GM12878 (cell line): ENCODE measurements around the gene GRIA4. TPM values are rescaled to one million over a fixed set of nuclear protein-coding genes. Genes with fewer than 3 reads are reported as not detected.

Experiments used
- ATAC-seq: fragments of 200-7000 bp; cut with Tn5 transposase; 3 replicates; pipeline ENCODE4 v1.9.1; 2020; ENCODE audit warnings: mild to moderate bottlenecking, moderate library complexity
- BruUV-seq: library from RNA; stranded (reverse); fragments of 400-500 nt; replicated peaks from 2 replicates; lab custom pipeline; 2021; lab: Mats Ljungman, UMichigan
- CTCF ChIA-PET: fragments of 300-600 bp; sonication (Branson Sonifier 250); formaldehyde crosslinking; extraction: SDS; loops from one replicate; lab custom pipeline; 2021; ENCODE audit warnings: inconsistent platforms; lab: Yijun Ruan, JAX
- POLR2A ChIA-PET: fragments of 350-600 bp; formaldehyde crosslinking; extraction: SDS; loops from one replicate; lab custom pipeline; 2021; ENCODE audit warnings: inconsistent platforms; lab: Charles Lee
- RAD21 ChIA-PET: fragments of 300-600 bp; sonication (Branson Sonifier 250); formaldehyde crosslinking; loops from one replicate; lab custom pipeline; 2023; ENCODE audit warnings: antibody characterized with exemption; ENCODE audit not compliant: unreplicated experiment; lab: Charles Lee
- SMC1A ChIA-PET: fragments of 300-600 bp; sonication (Branson Sonifier 250); formaldehyde crosslinking; loops from one replicate; lab custom pipeline; 2023; ENCODE audit not compliant: unreplicated experiment, uncharacterized antibody; lab: Charles Lee
- DNase-seq: peaks from one replicate; pipeline ENCODE4 v3.0.0-alpha.2; 2011; ENCODE audit warnings: low read depth, low spot score
- FAIRE-seq: peaks from 3 replicates; lab custom pipeline; 2011; peaks lifted over from hg19 to GRCh38; lab: Jason Lieb, UNC
- H2AFZ ChIP-seq: 2 replicates; pipeline ENCODE4 v1.6.0; 2011; ENCODE audit warnings: low read depth, low read length, control low read depth; ENCODE audit not compliant: control insufficient read depth
- H3K27ac ChIP-seq: 2 replicates; pipeline ENCODE4 v1.5.1; 2011; ENCODE audit warnings: control low read depth; ENCODE audit not compliant: control insufficient read depth, insufficient read depth
- H3K27me3 ChIP-seq, 2 experiments: replicated peaks in 1 of 2; 2 replicates each; pipeline versions ENCODE4 v1.6.0 to v1.6.1; 2011; ENCODE audit warnings: low read length in 1 of 2; ENCODE audit not compliant: control insufficient read depth in 2 of 2, insufficient read depth in 2 of 2
- H3K36me3 ChIP-seq, 2 experiments: 2 replicates each; pipeline ENCODE4 v1.5.1; 2011; ENCODE audit warnings: low read length in 1 of 2; ENCODE audit not compliant: control insufficient read depth in 2 of 2, insufficient read depth in 2 of 2
- H3K4me1 ChIP-seq: 2 replicates; pipeline ENCODE4 v1.6.1; 2011; ENCODE audit warnings: mild to moderate bottlenecking, low read length, moderate library complexity, mixed read lengths; ENCODE audit not compliant: control insufficient read depth, insufficient read depth
- H3K4me2 ChIP-seq: 2 replicates; pipeline ENCODE4 v1.6.0; 2011; ENCODE audit warnings: control low read depth; ENCODE audit not compliant: control insufficient read depth, insufficient read depth
- H3K4me3 ChIP-seq: fragments of 200-600 bp; sonication (generic); 2 replicates; pipeline ENCODE4 v1.5.1; 2016
- H3K79me2 ChIP-seq: 2 replicates; pipeline ENCODE4 v1.6.0; 2011; ENCODE audit warnings: low read length; ENCODE audit not compliant: control insufficient read depth, insufficient read depth
- H3K9ac ChIP-seq: 2 replicates; pipeline ENCODE4 v1.8.0; 2011; ENCODE audit warnings: low read length, control low read depth, mixed read lengths; ENCODE audit not compliant: control insufficient read depth, insufficient read depth
- H3K9me3 ChIP-seq: replicated peaks from 3 replicates; pipeline ENCODE4 v1.5.1; 2011; ENCODE audit warnings: mild to moderate bottlenecking, low read length; ENCODE audit not compliant: control insufficient read depth, insufficient read depth
- H4K20me1 ChIP-seq: 2 replicates; pipeline ENCODE4 v1.6.0; 2011; ENCODE audit not compliant: control insufficient read depth, insufficient read depth
- BHLHE40 ChIP-seq, 2 experiments: fragments of 450-650 bp in 1 of 2; IDR thresholded peaks; 2 replicates each; pipeline ENCODE4 v1.6.1; 2011 to 2017; ENCODE audit warnings: low read depth in 2 of 2, borderline replicate concordance in 1 of 2, improper control_type of control experiment in 1 of 2, low read length in 1 of 2, mild to moderate bottlenecking in 1 of 2
- BRCA1 ChIP-seq: IDR thresholded peaks from 2 replicates; pipeline ENCODE4 v1.6.1; 2011; ENCODE audit warnings: low read depth, low read length, improper control_type of control experiment
- CHD1 ChIP-seq: IDR thresholded peaks from 2 replicates; pipeline ENCODE4 v1.6.1; 2012; ENCODE audit warnings: low read depth, low read length, improper control_type of control experiment
- PAX8 ChIP-seq: fragments of 450-650 bp; IDR thresholded peaks from 2 replicates; pipeline ENCODE4 v1.6.1; 2017; ENCODE audit warnings: mild to moderate bottlenecking, moderate library complexity
- SMC3 ChIP-seq: IDR thresholded peaks from 2 replicates; pipeline ENCODE4 v1.6.1; 2011; ENCODE audit warnings: low read length, improper control_type of control experiment, borderline replicate concordance
- TAF1 ChIP-seq: IDR thresholded peaks from 2 replicates; pipeline ENCODE4 v1.6.1; 2011; ENCODE audit warnings: mild to moderate bottlenecking, low read depth, low read length, borderline replicate concordance
- ZBED1 ChIP-seq: IDR thresholded peaks from 2 replicates; pipeline ENCODE4 v1.6.1; 2016; ENCODE audit warnings: borderline replicate concordance
- ZBTB40 ChIP-seq: fragments of 450-650 bp; IDR thresholded peaks from 2 replicates; pipeline ENCODE4 v1.6.1; 2016; ENCODE audit warnings: mild to moderate bottlenecking, moderate library complexity, borderline replicate concordance
- WGBS: methylation state at CpG from one replicate; pipeline ENCODE4 v1.1.6; 2016; ENCODE audit warnings: low lambda C conversion rate; ENCODE audit not compliant: insufficient replicate concordance, insufficient coverage; ENCODE audit errors: missing lambda C conversion rate; 5-methylcytosine and 5-hydroxymethylcytosine counted together
- in situ Hi-C: fragments of 300-500 bp; cut with MboI; formaldehyde crosslinking; loops from 9 replicates; pipeline ENCODE4 v1.14.3; 2018; ENCODE audit warnings: mixed read lengths
- intact Hi-C: fragments of 100-400 bp; cut with micrococcal nuclease; formaldehyde crosslinking; loops from one replicate; pipeline ENCODE4 v1.14.2; 2022; ENCODE audit not compliant: unreplicated experiment
- polyA plus RNA-seq, 11 experiments: library from polyadenylated mRNA; depleted of rRNA in 4 of 11; unstranded in 6 of 11; stranded (reverse) in 5 of 11; fragments of >200 nt; fragmentation: Nextera tagmentation in 4 of 11; fragmentation: Illumina TruSeq in 1 of 11; extraction: Ambion mirVana in 4 of 11; extraction: Trizol in 1 of 11; gene quantifications; 1 replicate in 1 of 11; 2 replicates in 10 of 11; pipeline versions ENCODE4 v1.2.1 to v1.2.3, GENCODE V29; 2011 to 2016; ENCODE audit warnings: inconsistent platforms in 2 of 11, missing spikeins in 2 of 11, low read depth in 1 of 11
- total RNA-seq, 4 experiments: library from RNA; depleted of rRNA in 3 of 4; stranded (reverse); fragments of >200 nt in 3 of 4; fragmentation: Illumina TruSeq in 1 of 4; extraction: Trizol in 1 of 4; gene quantifications; 2 replicates each; pipeline versions ENCODE4 v1.2.1 to v1.2.3, GENCODE V29; 2013 to 2021
- TF ChIP-seq, protein P1 (sequence below): fragments of 450-650 bp; formaldehyde crosslinking; IDR thresholded peaks from 2 replicates; pipeline ENCODE4 v1.4.0; 2020; ENCODE audit warnings: mild to moderate bottlenecking, moderate library complexity
- TF ChIP-seq, protein P2 (sequence below): IDR thresholded peaks from 2 replicates; pipeline ENCODE4 v1.6.1; 2012; ENCODE audit warnings: improper control_type of control experiment, low read depth, low read length; ENCODE audit not compliant: insufficient replicate concordance

Gene GRIA4
- total and polyA plus RNA-seq, 10 of the 15 experiments (the other 5 are each of a cell fraction or from before 2014, with no cell fraction given), result 0.04 TPM; not detected in 9

- no peaks in the 10 kb centered on the region for H3K4me1 ChIP-seq
- no peaks in the 10 kb centered on the region for H3K36me3 ChIP-seq
- H3K79me2 ChIP-seq, result no peaks in the 10 kb centered on the region
- H3K4me2 ChIP-seq, result no peak overlapping the region
- H3K9ac ChIP-seq, result no peak overlapping the region
- no peak overlapping the region for H2AFZ ChIP-seq
- ATAC-seq (no peak), FAIRE-seq (no peak), DNase-seq (no peak)
- H3K27me3 ChIP-seq, result no peaks in the 10 kb centered on the region
- no TSS peak for BruUV-seq
- H3K27ac ChIP-seq, result no peak overlapping the region
- H3K9me3 ChIP-seq, result no peaks in the 10 kb centered on the region
- ChIA-PET POLR2A (no interaction called here), RAD21 (no interaction called here), CTCF (no interaction called here), SMC1A (no interaction called here)
- WGBS, result 12% methylated on average over 2 of the region's 2 CpGs
- H3K4me3 ChIP-seq, result no peak overlapping the region
- H4K20me1 ChIP-seq, result no peaks in the 10 kb centered on the region
- intact Hi-C loops (no loop called here), in situ Hi-C loops (no loop called here)
- TF ChIP-seq, protein P1, sequence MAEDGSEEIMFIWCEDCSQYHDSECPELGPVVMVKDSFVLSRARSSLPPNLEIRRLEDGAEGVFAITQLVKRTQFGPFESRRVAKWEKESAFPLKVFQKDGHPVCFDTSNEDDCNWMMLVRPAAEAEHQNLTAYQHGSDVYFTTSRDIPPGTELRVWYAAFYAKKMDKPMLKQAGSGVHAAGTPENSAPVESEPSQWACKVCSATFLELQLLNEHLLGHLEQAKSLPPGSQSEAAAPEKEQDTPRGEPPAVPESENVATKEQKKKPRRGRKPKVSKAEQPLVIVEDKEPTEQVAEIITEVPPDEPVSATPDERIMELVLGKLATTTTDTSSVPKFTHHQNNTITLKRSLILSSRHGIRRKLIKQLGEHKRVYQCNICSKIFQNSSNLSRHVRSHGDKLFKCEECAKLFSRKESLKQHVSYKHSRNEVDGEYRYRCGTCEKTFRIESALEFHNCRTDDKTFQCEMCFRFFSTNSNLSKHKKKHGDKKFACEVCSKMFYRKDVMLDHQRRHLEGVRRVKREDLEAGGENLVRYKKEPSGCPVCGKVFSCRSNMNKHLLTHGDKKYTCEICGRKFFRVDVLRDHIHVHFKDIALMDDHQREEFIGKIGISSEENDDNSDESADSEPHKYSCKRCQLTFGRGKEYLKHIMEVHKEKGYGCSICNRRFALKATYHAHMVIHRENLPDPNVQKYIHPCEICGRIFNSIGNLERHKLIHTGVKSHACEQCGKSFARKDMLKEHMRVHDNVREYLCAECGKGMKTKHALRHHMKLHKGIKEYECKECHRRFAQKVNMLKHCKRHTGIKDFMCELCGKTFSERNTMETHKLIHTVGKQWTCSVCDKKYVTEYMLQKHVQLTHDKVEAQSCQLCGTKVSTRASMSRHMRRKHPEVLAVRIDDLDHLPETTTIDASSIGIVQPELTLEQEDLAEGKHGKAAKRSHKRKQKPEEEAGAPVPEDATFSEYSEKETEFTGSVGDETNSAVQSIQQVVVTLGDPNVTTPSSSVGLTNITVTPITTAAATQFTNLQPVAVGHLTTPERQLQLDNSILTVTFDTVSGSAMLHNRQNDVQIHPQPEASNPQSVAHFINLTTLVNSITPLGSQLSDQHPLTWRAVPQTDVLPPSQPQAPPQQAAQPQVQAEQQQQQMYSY (CRISPR knock-in tag), result no peak
- no peak for TF ChIP-seq SMC3
- TF ChIP-seq PAX8, result no peak
- TF ChIP-seq BHLHE40 (IDR thresholded peaks at IDR 0.05; ENCODE audit: borderline replicate concordance in 1 of 2, low read depth in 2 of 2, low read length in 1 of 2), result no peak
- no peak for TF ChIP-seq BRCA1
- TF ChIP-seq TAF1, result no peak
- no peak for TF ChIP-seq ZBED1
- no peak for TF ChIP-seq ZBTB40
- no peak for TF ChIP-seq CHD1
- TF ChIP-seq, protein P2, sequence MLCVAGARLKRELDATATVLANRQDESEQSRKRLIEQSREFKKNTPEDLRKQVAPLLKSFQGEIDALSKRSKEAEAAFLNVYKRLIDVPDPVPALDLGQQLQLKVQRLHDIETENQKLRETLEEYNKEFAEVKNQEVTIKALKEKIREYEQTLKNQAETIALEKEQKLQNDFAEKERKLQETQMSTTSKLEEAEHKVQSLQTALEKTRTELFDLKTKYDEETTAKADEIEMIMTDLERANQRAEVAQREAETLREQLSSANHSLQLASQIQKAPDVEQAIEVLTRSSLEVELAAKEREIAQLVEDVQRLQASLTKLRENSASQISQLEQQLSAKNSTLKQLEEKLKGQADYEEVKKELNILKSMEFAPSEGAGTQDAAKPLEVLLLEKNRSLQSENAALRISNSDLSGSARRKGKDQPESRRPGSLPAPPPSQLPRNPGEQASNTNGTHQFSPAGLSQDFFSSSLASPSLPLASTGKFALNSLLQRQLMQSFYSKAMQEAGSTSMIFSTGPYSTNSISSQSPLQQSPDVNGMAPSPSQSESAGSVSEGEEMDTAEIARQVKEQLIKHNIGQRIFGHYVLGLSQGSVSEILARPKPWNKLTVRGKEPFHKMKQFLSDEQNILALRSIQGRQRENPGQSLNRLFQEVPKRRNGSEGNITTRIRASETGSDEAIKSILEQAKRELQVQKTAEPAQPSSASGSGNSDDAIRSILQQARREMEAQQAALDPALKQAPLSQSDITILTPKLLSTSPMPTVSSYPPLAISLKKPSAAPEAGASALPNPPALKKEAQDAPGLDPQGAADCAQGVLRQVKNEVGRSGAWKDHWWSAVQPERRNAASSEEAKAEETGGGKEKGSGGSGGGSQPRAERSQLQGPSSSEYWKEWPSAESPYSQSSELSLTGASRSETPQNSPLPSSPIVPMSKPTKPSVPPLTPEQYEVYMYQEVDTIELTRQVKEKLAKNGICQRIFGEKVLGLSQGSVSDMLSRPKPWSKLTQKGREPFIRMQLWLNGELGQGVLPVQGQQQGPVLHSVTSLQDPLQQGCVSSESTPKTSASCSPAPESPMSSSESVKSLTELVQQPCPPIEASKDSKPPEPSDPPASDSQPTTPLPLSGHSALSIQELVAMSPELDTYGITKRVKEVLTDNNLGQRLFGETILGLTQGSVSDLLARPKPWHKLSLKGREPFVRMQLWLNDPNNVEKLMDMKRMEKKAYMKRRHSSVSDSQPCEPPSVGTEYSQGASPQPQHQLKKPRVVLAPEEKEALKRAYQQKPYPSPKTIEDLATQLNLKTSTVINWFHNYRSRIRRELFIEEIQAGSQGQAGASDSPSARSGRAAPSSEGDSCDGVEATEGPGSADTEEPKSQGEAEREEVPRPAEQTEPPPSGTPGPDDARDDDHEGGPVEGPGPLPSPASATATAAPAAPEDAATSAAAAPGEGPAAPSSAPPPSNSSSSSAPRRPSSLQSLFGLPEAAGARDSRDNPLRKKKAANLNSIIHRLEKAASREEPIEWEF, result no peak
Measured at GRCh38 chr11:105786741-105787140, 176.9 kb downstream of the GRIA4 start.
